Measurements from ENCODE around the gene GABRB2.
"Not testable (repeated sequence)": the region's sequence is repeated elsewhere in the genome, so short reads cannot be mapped to it uniquely, and the experiment has no call there.

The GABRB2 gene

DNA sequence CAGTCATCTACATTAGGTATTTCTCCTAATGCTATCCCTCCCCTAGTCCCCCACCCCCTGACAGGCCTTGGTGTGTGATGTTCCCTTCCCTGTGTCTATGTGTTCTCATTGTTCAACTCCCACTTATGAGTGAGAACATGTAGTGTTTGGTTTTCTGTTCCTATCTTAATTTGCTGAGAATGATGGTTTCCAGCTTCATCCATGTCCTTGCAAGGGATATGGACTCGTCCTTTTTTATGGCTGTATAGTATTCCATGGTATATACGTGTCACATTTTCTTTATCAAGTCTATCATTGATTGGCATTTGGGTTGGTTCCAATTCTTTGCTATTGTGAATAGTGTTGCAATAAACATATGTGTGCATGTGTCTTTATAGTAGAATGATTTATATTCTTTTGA, 249.1 kb downstream of the GABRB2 start:
- DNase-seq (ENCODE audit: low read depth): not testable (repeated sequence)

DNA sequence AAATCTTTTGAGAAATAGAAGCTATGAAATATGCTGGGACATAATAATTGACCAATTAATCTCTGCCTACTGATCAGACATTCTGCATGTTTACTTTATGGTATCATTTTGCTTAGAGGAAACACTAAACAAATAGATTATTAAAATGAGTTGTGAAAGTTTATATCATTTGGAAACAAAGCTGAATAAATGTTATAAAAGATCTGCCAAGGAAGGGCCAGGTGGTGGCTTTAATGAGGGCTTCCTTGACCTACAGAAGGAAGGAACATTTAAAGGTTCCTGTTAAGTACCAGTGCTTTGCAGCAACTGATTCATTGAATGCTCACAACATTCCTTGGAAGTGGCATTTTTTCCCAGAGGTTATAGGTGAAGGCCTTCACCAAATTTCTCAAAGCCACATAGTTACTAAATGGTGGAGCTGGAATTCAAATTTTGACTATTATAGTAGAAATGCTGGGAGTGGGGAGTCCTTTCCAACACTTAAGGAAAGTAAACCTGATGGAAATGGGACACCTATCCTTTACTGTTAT, 250.7 kb downstream of the GABRB2 start:
- no peak for DNase-seq (ENCODE audit: low read depth)

- DNase-seq (ENCODE audit: low read depth): no peak
Measured at GRCh38 chr5:161288071-161288470, 258.5 kb downstream of the GABRB2 start.

DNA sequence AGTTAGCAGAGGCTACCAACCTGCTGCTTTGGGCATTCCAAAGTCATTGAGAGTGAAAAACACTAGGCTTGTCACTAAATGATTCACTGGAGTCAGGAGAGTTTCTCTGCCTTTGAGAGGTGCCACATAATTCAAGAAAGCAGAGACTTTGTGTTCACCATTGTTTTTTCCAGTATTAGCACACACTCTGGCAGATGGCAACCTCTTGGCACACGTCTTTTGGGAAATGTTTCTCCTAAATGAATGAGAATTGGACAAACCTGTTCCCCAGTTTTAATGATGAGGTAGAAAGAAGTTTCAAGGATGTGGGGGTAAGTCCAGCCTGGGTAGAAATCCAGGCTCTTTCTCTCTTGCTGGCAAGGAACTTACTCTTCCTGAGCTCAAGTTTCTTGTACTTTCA, 259.1 kb downstream of the GABRB2 start:
- no peak for DNase-seq (ENCODE audit: low read depth)

- DNase-seq (ENCODE audit: low read depth): no peak
Measured at GRCh38 chr5:161286066-161286655, 260.4 kb downstream of the GABRB2 start.

DNA sequence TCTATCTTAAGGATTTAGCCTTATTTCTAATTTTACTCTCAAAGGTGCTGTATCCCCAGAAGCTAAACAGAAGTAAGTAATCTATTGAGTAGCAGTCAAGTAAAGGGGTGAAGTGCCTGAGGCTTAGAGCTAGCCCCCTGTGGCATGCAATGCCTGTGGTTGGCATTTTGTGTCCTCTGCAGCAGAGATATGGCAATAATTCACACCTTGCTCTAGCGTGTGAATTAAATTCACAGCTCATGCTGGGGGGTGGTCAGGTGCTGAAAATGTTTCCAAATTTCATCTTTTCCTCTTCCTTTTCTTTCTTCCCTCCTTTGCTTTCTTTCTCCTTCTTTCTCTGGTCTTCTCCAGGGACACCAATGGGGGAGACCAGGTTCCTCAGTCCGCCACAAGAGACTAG, 262.1 kb downstream of the GABRB2 start:
- no peak for DNase-seq (ENCODE audit: low read depth)

DNA sequence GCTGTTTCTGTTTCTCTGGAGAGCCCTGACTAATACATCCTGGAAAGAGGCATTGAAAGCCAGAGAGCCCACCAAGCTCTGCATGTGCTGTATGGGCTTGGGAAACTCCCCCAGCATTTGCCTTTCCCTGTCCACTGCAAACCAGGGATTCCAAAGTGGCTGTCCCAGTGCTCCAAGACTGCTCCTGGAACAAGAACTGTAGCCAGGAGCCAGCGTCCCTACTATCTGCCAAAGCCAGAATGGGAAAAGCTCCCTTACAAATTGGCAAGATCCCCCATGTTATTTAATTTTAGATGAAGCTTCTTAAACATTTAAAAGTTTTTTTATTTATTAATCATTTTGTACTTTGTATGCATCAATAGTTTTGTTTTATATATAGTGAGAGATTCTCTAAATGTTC, 263.2 kb downstream of the GABRB2 start:
- DNase-seq (ENCODE audit: low read depth): no peak

- DNase-seq (ENCODE audit: low read depth): no peak
Measured at GRCh38 chr5:161278739-161279660, 267.5 kb downstream of the GABRB2 start.

DNA sequence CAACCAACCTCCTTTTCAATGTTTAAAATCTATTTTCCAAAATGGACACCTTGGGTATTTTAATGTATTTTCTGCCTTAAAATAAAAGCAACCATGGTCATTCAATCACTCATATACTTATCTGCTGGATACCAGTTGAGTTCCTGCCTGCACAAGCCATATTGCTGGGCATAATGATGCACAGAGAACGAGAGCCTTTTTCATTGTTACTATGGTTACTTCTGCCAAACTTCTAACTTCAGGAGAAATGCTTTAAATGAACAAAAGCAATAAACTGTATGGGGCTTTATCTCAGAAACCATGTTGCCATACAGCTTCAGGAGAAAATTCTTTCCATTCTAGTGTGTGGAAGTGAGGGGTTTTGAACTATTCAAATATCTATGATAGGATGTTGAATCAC, 269.5 kb downstream of the GABRB2 start:
- no peak for DNase-seq (ENCODE audit: low read depth)

DNA sequence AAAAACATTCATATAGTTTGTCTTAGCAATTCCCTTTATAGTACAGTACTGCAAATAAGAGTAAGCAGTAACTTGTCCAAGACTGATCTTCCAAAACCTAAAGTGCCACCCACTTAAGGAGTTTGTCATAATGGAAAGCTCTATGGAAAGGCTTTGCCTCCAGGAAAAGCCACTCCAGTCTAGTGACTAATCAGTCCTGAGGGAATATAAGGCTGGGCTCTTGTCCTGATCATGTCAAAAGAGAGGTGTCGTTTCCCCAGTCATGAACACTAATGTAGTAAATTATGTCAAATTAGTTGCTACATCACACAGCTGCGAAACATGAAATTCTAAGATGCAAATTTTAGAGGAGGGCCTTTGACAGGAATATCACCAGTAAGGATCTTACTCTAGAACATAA, 271.6 kb downstream of the GABRB2 start:
- DNase-seq (ENCODE audit: low read depth): no peak

DNA sequence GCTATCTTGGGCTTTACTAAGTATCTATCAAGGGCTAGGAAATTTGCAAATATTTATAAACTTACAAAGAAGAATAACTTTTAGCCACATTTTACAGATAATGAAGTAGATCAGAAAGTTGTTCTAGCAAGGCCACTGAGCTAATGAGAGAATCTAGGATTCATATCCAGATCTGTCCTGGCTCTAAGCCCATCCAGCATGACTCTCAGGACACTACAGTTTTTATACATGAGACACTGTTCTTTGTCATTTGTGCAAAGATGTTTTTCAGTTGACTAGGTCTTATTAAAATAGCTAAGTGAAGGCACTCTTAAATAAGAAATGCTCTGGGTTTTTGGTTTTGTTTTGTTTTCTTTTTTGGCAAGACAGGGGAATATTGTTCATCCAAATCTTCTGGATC, 273.1 kb downstream of the GABRB2 start:
- DNase-seq (ENCODE audit: low read depth): no peak

DNA sequence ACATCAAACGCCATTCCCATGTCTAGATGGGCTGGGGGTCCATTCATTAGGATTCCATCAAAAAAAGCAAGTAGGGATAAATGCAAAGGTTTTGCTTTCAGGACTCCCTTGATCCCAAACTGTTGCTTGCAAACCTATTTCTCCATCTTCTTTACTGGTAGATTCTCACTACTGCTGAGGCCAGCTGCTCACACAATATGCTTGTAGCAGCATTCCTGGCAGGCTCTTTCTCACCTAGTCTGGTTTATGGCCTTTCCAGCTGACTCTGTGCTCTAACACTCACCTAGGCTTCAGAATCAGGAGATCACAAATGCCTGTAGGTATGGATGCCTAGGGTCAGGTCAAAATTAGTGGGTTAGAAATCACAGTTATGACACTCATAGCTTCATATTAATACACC, 274.7 kb downstream of the GABRB2 start:
- no peak for DNase-seq (ENCODE audit: low read depth)

DNA sequence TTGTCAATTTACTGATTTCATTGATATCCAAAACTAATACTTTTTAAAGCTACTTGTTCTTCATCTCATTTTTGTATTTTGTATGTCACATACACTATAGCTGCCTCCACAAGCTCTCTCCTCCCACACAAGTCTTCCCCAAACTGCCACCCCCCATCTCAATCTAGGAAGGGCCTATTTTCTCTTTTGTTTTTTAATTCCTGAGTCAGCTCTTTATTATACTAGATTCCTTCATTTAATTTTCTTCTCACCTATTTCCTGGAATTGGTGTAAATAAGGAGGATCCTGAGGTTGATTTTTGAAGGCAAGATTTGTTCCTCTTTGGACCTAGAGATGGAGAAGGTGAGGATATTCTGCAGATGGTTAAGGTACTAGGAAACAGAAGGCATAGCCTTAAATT, 277.4 kb downstream of the GABRB2 start:
- no peak for DNase-seq (ENCODE audit: low read depth)

GRCh38 chr5:161266954-161267353, 279.6 kb downstream of the GABRB2 start:
- DNase-seq (ENCODE audit: low read depth): no peak

DNA sequence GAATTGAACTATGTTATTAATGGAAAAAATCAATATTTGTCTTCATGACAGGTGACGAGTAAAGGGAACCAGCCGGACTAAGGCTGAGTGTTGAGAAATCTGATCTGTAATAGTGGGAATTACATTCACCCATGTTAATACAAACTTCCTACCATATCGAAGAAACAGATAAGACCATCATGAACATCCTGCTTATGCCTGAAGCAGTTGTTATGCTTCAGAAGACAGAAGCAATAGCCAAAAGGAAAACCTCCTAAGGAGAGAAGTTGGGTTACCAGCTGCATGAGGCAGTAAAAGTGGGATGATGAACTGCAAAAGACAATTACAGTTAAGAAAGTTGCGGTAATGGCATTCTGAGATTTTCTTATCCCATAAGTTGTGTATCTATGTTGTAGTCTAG, 281.5 kb downstream of the GABRB2 start:
- no peak for DNase-seq (ENCODE audit: low read depth)

GRCh38 chr5:161263191-161263590, 283.3 kb downstream of the GABRB2 start:
- DNase-seq (ENCODE audit: low read depth): no peak

DNA sequence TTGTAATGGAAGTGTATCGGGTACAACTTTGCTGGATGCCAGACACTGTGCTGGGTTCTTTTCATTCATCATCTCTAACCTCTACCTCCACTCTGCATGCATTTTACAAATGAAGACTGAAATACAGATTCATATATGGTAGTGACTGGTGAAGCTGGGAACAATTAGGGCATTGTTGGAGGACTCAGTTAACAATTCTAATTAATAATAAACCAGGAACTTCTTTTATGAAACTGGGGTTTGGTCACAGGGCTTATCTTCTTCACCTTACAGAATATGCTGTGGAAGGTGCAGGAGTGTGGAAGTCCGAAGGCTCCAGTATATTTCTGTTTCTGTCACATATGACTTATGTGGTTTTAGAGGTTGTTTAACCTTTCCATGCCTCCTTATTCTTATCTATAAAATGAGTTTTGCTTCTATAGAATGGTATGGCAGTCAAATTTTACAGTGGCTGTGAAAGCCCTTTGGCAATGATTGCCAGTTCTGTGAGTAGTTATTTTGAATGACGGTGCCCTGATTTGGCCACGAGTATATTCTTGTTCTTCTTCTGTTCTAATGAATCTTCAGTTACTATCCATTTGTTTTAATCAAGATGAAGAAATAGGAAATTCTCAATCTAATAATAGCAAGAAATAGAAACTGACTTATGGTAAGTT, 284.7 kb downstream of the GABRB2 start:
- no peak for DNase-seq (ENCODE audit: low read depth)

DNA sequence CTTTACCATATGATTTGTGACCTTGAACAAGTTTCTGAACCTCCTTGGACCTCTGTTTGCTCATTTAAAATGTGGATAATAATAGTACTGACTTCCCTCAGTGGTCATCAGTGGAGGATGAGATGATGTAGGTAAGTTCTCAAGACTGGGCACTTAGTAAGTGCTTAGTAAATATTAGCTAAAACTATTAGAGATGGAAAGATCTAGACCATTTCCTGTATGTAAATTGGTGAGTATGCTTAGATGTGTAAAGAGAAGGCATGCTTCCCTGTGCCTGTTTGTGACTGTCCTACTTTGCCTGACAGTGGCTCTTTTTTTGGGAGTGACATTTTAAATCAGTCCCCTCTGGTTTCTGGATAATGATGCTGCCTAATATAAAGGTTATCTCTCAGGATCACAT, 288.1 kb downstream of the GABRB2 start:
- no peak for DNase-seq (ENCODE audit: low read depth)

- DNase-seq (ENCODE audit: low read depth): no peak
Measured at GRCh38 chr5:161256957-161257356, 289.6 kb downstream of the GABRB2 start.

DNA sequence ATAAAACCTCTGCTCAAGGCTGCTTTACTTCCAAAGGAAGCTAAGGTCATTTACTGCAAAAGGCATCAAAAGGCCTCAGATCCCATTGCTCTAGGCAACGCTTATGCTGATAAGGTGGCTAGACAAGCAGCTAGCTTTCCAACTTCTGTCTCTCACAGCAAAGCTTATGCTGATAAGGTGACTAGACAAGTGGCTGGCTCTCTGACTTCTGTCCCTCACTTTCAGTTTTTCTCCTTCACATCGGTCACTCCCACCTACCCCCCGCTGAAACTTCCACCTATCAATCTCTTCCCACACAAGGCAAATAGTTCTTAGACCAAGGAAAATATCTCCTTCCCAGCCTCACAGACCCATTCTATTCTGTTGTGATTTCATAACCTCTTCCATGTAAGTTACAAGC, 293.6 kb downstream of the GABRB2 start:
- DNase-seq (ENCODE audit: low read depth): not testable (repeated sequence)

- DNase-seq (ENCODE audit: low read depth): no peak
Measured at GRCh38 chr5:161246749-161247148, 299.8 kb downstream of the GABRB2 start.

DNA sequence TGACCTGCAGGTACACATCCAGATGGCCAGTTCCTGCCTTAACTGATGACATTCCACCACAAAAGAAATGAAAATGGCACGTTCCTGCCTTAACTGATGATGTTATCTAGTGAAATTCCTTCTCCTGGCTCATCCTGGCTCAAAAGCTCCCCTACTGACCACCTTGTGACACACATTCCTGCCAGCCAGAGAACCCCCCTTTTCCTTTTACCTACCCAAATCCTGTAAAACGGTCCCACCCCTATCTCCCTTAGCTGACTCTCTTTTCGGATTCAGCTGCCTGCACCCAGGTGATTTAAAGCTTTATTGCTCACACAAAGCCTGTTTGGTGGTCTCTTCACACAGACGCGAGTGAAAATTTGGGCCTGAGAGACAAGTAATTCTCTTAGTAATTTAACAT, 300.7 kb downstream of the GABRB2 start:
- not testable (repeated sequence) for DNase-seq (ENCODE audit: low read depth)
